HepG2 (cell line): ENCODE data around the gene PXYLP1. TPM values are rescaled to one million over a fixed set of nuclear protein-coding genes. Genes with fewer than 3 reads are reported as not detected.

Experiments used
- ATF7 ChIP-seq, 2 experiments: fragments of 450-650 bp in 1 of 2; sonication (generic) in 1 of 2; formaldehyde crosslinking in 1 of 2; IDR thresholded peaks; 2 replicates each; pipeline versions ENCODE4 v1.4.0 to v1.6.1; 2016 to 2020; ENCODE audit warnings: antibody characterized with exemption in 1 of 2, mild to moderate bottlenecking in 1 of 2, missing genetic modification reagents in 1 of 2
- CSRNP2 ChIP-seq: sonication (generic); formaldehyde crosslinking; conservative IDR thresholded peaks from 2 replicates; pipeline ENCODE4 v1.8.0; 2022; ENCODE audit warnings: low read depth, missing genetic modification reagents
- DR1 ChIP-seq: sonication (generic); formaldehyde crosslinking; IDR thresholded peaks from 2 replicates; pipeline ENCODE4 v1.8.0; 2021; ENCODE audit warnings: mild to moderate bottlenecking, missing genetic modification reagents, inconsistent platforms
- GTF3A ChIP-seq: sonication (generic); formaldehyde crosslinking; conservative IDR thresholded peaks from 2 replicates; pipeline ENCODE4 v1.4.0; 2020; ENCODE audit warnings: mild to moderate bottlenecking, missing genetic modification reagents
- HOXA5 ChIP-seq: sonication (generic); formaldehyde crosslinking; IDR thresholded peaks from 2 replicates; pipeline ENCODE4 v1.4.0; 2020; ENCODE audit warnings: missing genetic modification reagents
- NONO ChIP-seq, 2 experiments: fragments of 450-650 bp in 1 of 2; sonication (generic) in 1 of 2; formaldehyde crosslinking in 1 of 2; IDR thresholded peaks in 1 of 2; conservative IDR thresholded peaks in 1 of 2; 2 replicates each; pipeline versions ENCODE4 v1.6.1 to v1.8.0; 2017 to 2022; ENCODE audit warnings: mild to moderate bottlenecking in 1 of 2, missing genetic modification reagents in 1 of 2, moderate library complexity in 1 of 2
- REXO4 ChIP-seq: sonication (generic); formaldehyde crosslinking; IDR thresholded peaks from 2 replicates; pipeline ENCODE4 v1.8.0; 2022; ENCODE audit warnings: missing genetic modification reagents, mild to moderate bottlenecking, borderline replicate concordance
- TRAFD1 ChIP-seq: sonication (generic); formaldehyde crosslinking; IDR thresholded peaks from 2 replicates; pipeline ENCODE4 v1.5.1; 2020; ENCODE audit warnings: missing genetic modification reagents, mild to moderate bottlenecking, borderline replicate concordance
- ZMAT3 ChIP-seq: sonication (generic); formaldehyde crosslinking; conservative IDR thresholded peaks from 2 replicates; pipeline ENCODE4 v1.7.0; 2021; ENCODE audit warnings: missing genetic modification reagents
- ZNF225 ChIP-seq: sonication (generic); formaldehyde crosslinking; IDR thresholded peaks from 2 replicates; pipeline ENCODE4 v1.4.0; 2020; ENCODE audit warnings: mild to moderate bottlenecking, missing genetic modification reagents
- ZNF251 ChIP-seq: sonication (generic); formaldehyde crosslinking; IDR thresholded peaks from 2 replicates; pipeline ENCODE4 v1.9.0; 2021; ENCODE audit warnings: mild to moderate bottlenecking, missing genetic modification reagents
- ZNF317 ChIP-seq: sonication (generic); formaldehyde crosslinking; IDR thresholded peaks from 2 replicates; pipeline ENCODE4 v1.5.0; 2020; ENCODE audit warnings: mild to moderate bottlenecking, missing genetic modification reagents
- ZNF441 ChIP-seq: sonication (generic); formaldehyde crosslinking; IDR thresholded peaks from 2 replicates; pipeline ENCODE4 v1.7.0; 2021; ENCODE audit warnings: missing genetic modification reagents, borderline replicate concordance
- ZNF543 ChIP-seq: sonication (generic); formaldehyde crosslinking; IDR thresholded peaks from 2 replicates; pipeline ENCODE4 v1.4.0; 2020; ENCODE audit warnings: mild to moderate bottlenecking, missing genetic modification reagents
- ZNF562 ChIP-seq: sonication (generic); formaldehyde crosslinking; IDR thresholded peaks from 2 replicates; pipeline ENCODE4 v1.8.0; 2022; ENCODE audit warnings: missing genetic modification reagents, borderline replicate concordance
- ZNF580 ChIP-seq: IDR thresholded peaks from 2 replicates; pipeline ENCODE4 v1.6.1; 2016; ENCODE audit warnings: low read depth, borderline replicate concordance
- polyA plus RNA-seq, 8 experiments: library from polyadenylated mRNA; depleted of rRNA in 3 of 8; stranded (reverse) in 7 of 8; unstranded in 1 of 8; fragments of >200 nt; fragmentation: Illumina TruSeq in 4 of 8; extraction: Trizol in 4 of 8; gene quantifications; 2 replicates each; pipeline versions ENCODE4 v1.2.1 to v1.2.3, GENCODE V29; 2011 to 2016; ENCODE audit warnings: low read depth in 4 of 8, missing spikeins in 1 of 8, mixed read lengths in 1 of 8; ENCODE audit not compliant: insufficient read depth in 1 of 8
- total RNA-seq, 5 experiments: library from RNA; depleted of rRNA; stranded (reverse); fragments of >200 nt; fragmentation: Illumina TruSeq; extraction: Trizol; gene quantifications; 2 replicates each; pipeline ENCODE4 v1.2.3, GENCODE V29; 2016; ENCODE audit warnings: low read depth in 1 of 5
- TF ChIP-seq, protein P1 (sequence below), 2 experiments: fragments of 450-650 bp in 1 of 2; sonication (generic) in 1 of 2; formaldehyde crosslinking; IDR thresholded peaks; 2 replicates each; pipeline versions ENCODE4 v1.5.0 to v1.8.0; 2020 to 2022; ENCODE audit warnings: mild to moderate bottlenecking in 1 of 2, missing genetic modification reagents in 1 of 2
- TF ChIP-seq, protein P2 (sequence below): IDR thresholded peaks from 2 replicates; pipeline ENCODE4 v1.6.1; 2016; ENCODE audit warnings: mild to moderate bottlenecking, missing biosample characterization, missing genetic modification reagents
- TF ChIP-seq, protein P3 (sequence below): sonication (generic); formaldehyde crosslinking; IDR thresholded peaks from 2 replicates; pipeline ENCODE4 v1.5.0; 2020; ENCODE audit warnings: missing genetic modification reagents
- TF ChIP-seq, protein P4 (sequence below): sonication (generic); formaldehyde crosslinking; IDR thresholded peaks from 2 replicates; pipeline ENCODE4 v1.4.0; 2020; ENCODE audit warnings: missing genetic modification reagents

PXYLP1 gene
- total and polyA plus RNA-seq, 2 of the 13 experiments (the other 11 are each of a cell fraction or from before 2014, with no cell fraction given) = 4.9 to 8.1 TPM

DNA sequence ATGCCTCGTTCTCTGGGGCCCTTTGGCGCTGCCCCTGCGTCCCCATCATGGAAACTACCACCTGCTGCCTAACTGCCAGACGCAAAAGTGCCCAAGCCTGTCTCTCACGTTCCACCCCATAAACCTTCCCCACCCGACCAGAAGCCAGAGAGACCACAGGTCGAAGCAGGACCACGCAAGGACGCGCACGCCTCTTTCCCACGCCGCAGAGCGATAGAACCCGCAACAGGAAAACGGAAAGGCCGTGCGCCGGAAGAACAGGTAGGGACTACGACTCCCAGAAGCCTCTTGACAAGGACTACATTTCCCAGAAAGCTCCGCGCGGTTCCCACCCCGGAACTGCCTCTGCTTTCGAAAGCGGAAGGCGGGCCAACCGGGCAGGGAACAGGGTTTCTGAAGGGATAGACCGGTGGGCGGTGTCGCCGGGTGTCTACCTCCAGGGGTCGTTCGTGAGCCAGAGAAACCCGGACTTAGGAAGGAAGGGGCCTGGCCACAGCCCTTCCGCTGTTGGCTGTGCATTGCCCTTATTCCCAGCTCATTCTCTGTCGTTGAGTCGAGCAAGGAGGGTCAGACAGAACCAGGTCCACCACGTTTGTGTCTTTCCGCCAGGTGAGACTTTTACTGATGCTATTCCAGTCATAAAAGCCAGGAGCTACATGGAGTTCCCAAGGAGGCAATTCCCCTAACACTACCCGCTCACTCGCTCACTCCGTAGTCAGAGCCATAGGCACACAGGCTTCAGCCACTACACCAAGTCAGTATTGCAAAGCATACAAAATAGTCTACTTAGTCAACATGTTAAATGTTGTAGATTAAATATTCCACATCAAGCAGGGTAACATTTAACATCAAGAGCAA, 80.1 kb downstream of the PXYLP1 start (continued):
- TF ChIP-seq ZMAT3 (peak; percentile 76; the same call in 1 of the 2 replicates), CSRNP2 (no peak), ATF7 (IDR thresholded peaks at IDR 0.05) (no peak), ATF7 (CRISPR knock-in tag; IDR thresholded peaks at IDR 0.05) (no peak; the same call in 1 of the 2 replicates), DR1 (CRISPR knock-in tag) (no peak), NONO (IDR thresholded peaks at IDR 0.05) (no peak), NONO (CRISPR knock-in tag; conservative IDR thresholded peaks at IDR 0.05) (peak; percentile 88), ZNF580 (CRISPR knock-in tag) (peak; percentile 94; the same call in 1 of the 2 replicates), TRAFD1 (CRISPR knock-in tag) (no peak; the same call in 1 of the 2 replicates), HOXA5 (CRISPR knock-in tag) (peak; percentile 81), ZNF543 (peak; percentile 41; the same call in 1 of the 2 replicates), GTF3A (peak; percentile 90), REXO4 (CRISPR knock-in tag) (no peak), ZNF317 (CRISPR knock-in tag) (no peak), ZNF441 (CRISPR knock-in tag) (peak; percentile 41; the same call in 1 of the 2 replicates), ZNF251 (peak; percentile 68; the same call in 1 of the 2 replicates), ZNF225 (CRISPR knock-in tag) (peak; percentile 61; the same call in 1 of the 2 replicates), ZNF562 (CRISPR knock-in tag) (no peak)
- TF ChIP-seq, protein P1, sequence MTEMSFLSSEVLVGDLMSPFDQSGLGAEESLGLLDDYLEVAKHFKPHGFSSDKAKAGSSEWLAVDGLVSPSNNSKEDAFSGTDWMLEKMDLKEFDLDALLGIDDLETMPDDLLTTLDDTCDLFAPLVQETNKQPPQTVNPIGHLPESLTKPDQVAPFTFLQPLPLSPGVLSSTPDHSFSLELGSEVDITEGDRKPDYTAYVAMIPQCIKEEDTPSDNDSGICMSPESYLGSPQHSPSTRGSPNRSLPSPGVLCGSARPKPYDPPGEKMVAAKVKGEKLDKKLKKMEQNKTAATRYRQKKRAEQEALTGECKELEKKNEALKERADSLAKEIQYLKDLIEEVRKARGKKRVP (CRISPR knock-in tag; IDR thresholded peaks at IDR 0.05) = peak in 1 of 2 experiments; percentile 66; a peak in 2 of 4 replicates
- TF ChIP-seq, protein P2, sequence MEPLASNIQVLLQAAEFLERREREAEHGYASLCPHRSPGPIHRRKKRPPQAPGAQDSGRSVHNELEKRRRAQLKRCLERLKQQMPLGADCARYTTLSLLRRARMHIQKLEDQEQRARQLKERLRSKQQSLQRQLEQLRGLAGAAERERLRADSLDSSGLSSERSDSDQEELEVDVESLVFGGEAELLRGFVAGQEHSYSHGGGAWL = no peak
- TF ChIP-seq, protein P3, sequence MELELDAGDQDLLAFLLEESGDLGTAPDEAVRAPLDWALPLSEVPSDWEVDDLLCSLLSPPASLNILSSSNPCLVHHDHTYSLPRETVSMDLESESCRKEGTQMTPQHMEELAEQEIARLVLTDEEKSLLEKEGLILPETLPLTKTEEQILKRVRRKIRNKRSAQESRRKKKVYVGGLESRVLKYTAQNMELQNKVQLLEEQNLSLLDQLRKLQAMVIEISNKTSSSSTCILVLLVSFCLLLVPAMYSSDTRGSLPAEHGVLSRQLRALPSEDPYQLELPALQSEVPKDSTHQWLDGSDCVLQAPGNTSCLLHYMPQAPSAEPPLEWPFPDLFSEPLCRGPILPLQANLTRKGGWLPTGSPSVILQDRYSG (CRISPR knock-in tag) = peak; percentile 44; the same call in 1 of the 2 replicates
- TF ChIP-seq, protein P4, sequence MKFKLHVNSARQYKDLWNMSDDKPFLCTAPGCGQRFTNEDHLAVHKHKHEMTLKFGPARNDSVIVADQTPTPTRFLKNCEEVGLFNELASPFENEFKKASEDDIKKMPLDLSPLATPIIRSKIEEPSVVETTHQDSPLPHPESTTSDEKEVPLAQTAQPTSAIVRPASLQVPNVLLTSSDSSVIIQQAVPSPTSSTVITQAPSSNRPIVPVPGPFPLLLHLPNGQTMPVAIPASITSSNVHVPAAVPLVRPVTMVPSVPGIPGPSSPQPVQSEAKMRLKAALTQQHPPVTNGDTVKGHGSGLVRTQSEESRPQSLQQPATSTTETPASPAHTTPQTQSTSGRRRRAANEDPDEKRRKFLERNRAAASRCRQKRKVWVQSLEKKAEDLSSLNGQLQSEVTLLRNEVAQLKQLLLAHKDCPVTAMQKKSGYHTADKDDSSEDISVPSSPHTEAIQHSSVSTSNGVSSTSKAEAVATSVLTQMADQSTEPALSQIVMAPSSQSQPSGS (CRISPR knock-in tag) = peak; percentile 75
